GM21367 (cell line): ENCODE data around the gene MAMDC4.
"Not testable (repeated sequence)": the region's sequence is repeated elsewhere in the genome, so short reads cannot be mapped to it uniquely, and the experiment has no call there.

Source experiments
- ATAC-seq: cut with Tn5 transposase; IDR thresholded peaks from one replicate; pipeline ENCODE4 v1.9.1; 2021; ENCODE audit not compliant: unreplicated experiment

Gene MAMDC4

GRCh38 chr9:136851941-136852663 lies at the start of gene MAMDC4:
TSS of gene MAMDC4 (plus strand) at chr9:136852346. CDS start at chr9:136852417, 71 bp downstream.
- ATAC-seq, result no peak

DNA sequence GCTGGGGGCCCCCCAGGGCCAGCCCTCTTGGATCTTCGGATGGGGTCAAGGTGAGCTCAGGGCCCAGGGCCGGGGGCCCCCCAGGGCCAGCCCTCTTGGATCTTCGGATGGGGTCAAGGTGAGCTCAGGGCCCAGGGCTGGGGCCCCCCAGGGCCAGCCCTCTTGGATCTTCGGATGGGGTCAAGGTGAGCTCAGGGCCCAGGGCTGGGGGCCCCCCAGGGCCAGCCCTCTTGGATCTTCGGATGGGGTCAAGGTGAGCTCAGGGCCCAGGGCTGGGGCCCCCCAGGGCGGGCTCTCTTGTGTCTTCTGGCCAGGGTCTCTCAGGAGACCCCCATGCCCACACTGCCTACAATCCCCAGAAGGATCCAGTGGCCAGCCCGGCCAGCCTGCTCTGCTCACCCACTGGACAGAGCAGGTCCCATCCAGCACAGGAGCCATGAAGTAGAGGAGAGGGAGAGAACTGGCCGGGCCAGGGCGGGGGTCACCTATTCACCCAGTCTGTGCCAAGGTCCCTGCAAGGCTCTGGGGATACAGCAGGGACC lies 49.1 kb upstream of the MAMDC4 start:
- ATAC-seq, result not testable (repeated sequence)

GRCh38 chr9:136803551-136804508 lies 48.3 kb upstream of the MAMDC4 start:
- ATAC-seq, result no peak

DNA sequence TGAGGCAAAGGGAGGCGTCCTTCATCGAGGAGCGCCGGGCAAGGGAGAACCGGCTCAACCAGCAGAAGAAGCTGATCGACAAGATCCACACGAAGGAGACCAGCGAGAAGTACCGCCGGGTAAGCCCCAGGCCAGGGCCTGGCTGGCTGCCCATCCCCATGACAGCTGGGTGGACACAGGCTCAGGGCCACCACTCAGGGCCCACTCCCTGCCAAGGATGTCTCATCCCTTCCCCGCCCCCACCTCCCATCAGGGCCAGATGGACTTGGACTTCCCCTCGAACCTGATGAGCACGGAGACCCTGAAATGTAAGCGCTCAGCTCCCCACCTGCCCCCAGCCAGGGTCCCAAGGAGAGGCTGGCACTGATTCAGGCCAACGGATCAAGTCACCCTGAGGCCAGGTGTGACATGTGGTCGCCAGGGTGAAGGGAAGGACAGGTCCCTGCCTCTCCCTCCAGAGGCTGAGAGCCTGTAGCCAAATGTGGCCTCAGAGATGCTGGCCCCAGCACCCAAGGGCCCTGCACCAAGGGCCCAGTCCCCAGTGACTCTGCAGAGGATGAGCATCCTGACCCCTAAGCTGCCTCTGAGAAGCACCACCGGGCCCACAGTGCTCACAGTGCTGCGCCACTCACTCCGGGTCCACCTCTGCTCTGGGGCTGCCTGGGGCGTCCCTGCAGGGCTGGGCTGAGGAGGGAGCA lies 47.5 kb upstream of the MAMDC4 start:
- ATAC-seq, result no peak

GRCh38 chr9:136805207-136805740 lies 46.9 kb upstream of the MAMDC4 start:
- no peak for ATAC-seq

- no peak for ATAC-seq
Observed at GRCh38 chr9:136806067-136806466, 46.1 kb upstream of the MAMDC4 start.

GRCh38 chr9:136806631-136807201 lies 45.4 kb upstream of the MAMDC4 start:
- ATAC-seq, result no peak

DNA sequence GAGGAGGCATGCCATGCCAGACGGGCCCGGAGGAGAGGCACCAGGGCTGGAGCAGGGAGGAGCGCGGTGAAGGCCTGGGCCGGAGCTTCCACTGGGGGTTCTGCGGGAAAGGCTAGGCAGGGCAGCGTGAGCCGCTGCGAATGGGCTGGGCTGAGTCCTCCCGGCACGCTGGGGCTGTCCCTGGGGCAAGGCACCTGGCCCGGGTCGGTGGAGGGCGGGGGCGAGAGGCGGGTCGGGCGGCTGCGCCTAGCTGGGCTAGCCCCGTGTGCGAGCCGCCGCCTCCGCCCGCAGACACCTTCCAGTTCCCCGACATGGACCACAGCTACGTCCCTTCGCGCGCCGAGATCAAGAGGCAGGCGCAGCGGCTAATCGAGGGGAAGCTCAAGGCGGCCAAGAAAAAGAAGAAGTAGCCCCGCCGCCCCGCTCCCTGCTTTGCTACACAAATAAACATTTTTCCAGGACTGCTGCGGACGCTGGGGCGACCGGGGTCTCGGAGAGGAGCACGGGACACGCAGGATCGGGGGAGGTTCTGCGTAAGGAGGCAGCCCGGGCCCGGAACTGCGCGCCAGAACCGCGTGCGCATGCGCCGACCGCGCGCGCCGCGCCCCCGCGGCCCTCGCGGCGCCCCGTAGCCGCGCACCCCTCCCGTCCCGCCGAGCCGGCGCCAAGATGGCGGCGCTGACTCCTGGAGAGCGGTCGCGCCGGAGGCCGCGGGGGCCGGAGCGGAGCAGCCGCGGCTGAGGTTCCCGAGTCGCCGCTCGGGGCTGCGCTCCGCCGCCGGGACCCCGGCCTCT lies 44.7 kb upstream of the MAMDC4 start, which contains the start of gene RABL6:
RABL6 (plus strand) TSS at position 668 of the 794 bp plus-strand sequence. CDS start 249 bp downstream, outside the sequence.
- ATAC-seq, result peak; percentile 69

GRCh38 chr9:136808075-136808805 lies 43.9 kb upstream of the MAMDC4 start:
- peak; percentile 23 for ATAC-seq

GRCh38 chr9:136808806-136809158 lies 43.4 kb upstream of the MAMDC4 start:
- no peak for ATAC-seq

DNA sequence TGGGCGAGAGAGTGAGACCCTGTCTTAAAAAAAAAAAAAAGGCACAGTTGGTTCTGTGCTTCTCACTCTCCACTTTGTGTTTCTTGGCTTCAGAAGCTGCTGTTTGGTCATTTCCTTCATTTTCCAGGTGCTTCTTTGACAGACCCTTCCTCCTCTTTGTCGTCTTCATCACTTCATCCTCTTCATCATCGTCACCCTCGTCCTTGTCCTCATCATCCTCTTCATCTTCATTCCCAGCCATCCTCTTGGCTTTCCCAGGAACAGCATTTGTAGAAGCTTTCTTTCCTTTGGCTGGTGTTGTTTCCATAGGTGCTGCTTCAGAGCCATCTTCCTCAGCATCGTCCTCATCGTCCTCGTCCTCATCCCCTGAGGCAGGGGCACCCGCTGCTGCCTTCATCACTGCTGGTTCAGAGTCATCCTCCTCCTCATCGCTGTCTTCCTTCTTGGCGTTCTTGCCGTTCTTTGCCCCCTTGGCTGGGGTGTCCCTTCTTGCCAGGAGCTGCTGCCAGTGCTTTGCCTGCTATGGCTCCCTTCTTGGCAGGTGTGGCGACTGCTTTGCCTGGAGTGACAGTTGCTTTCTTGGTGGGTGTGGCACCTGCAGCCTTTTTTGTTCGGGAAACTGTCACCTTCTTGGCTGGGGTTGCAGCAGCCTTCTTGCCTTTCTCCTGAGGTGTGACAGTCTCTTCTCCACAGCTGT lies 37.3 kb upstream of the MAMDC4 start:
- ATAC-seq, result no peak

DNA sequence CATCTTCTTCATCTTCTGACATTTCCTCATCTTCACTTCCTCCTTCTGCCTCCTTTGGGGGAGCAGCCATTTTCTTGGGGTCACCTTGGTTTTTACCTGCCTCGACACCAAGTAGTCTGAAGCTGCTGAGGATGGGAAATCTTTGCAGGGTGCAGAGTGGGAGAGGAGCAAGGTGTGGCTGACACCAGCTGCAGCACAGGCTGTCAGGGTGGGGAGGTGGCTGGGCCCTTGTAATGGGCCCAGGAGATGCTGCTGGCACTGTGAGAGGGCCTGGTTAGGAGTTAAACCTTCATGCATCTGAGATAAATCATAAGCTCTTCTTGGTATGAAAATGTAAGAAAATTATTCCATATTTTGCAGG lies 36.7 kb upstream of the MAMDC4 start:
- ATAC-seq, result no peak

- no peak for ATAC-seq
Observed at GRCh38 chr9:136820971-136821825, 30.9 kb upstream of the MAMDC4 start.

DNA sequence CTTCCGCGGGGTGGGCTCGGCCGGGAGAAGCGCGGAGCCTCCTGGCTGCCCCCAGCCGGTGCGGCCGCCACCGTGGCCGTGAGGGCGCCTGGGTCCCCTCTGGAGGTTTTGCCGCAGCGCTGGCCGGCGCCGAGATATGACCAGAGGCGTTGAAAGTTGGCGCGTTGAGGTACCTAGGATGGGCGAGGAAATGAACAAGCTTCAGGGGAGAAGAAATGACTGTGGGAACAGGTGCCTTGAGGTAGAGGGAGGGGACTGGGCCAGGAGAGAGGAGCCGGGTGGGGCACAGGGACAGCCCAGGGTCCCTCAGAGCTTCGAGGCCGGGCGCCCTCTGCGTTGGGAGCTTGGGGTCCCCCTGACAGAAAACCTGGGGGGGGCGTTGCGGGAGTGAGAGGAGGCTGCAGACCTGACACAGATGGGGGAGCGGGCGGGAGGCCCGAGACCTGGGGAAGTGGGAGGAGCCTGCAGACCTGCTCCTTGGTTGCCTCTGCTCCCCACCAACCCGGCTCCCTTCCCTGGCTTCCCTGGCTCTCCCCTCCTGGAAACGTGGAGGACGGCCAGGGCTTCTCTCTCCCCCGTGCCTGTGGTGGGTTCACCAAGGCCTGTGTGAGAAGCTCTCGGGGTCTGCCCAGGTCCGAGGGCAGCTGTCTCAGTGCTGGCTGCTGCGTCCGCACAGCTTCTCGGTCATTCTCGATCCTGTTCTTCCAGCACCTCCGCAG lies 30.2 kb upstream of the MAMDC4 start:
- ATAC-seq, result no peak

DNA sequence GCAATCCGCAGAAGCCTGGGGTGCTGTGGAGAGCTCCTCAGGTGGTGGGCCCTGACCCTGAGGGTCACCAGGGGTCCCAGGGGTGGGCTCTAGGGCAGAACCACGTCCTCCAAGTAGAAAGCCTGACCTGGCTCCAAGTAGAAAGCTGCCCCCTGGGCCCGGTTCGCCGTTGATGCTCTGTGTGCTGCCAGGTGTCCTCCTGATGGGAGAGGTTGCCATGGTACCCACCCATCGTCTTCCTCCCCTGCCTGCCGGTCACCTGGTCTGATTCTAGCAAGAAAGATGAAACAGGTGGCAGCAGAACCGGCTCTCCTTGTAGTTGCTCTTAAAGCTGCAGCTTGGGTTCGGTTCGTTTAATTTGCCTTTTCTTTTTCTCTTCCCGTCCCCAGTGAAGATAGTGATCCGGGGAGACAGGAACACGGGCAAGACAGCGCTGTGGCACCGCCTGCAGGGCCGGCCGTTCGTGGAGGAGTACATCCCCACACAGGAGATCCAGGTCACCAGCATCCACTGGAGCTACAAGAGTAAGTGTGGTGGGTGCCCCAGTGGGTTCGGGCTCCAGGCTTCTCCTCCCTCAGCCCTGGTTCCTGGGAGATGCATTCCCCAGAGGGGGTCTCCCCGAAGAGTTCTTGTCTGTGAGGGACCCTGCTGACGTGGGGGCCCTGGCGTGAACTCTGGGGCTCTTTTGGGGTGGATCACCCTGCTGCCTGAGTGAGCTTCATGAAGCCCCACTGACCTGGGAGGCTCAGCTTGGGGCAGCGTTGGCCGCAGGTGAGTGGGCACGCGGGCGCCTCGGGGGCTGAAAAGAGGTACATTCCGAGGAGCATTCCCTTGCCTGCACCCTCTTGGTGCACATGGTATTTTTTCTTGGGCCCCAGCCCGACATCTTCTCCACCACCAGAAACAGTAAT lies 28.8 kb upstream of the MAMDC4 start:
- no peak for ATAC-seq
